SW480 (cell line): ENCODE results near the gene ZXDC.

Experiments
- DNase-seq: peaks from one replicate; pipeline ENCODE4 v3.0.0-alpha.2; 2016; ENCODE audit warnings: low spot score

The ZXDC gene

GRCh38 chr3:126512026-126512425 lies 36.3 kb upstream of the ZXDC start:
- DNase-seq, result peak; percentile 82

- no peak for DNase-seq
Observed at GRCh38 chr3:126511291-126511690, 35.6 kb upstream of the ZXDC start.

GRCh38 chr3:126510308-126510910 lies 34.7 kb upstream of the ZXDC start:
- peak; percentile 67 for DNase-seq

- DNase-seq, result peak; percentile 71
Observed at GRCh38 chr3:126509597-126510307, 34.1 kb upstream of the ZXDC start.

- DNase-seq, result peak; percentile 93
Observed at GRCh38 chr3:126508564-126508964, 32.9 kb upstream of the ZXDC start.

- no peak for DNase-seq
Observed at GRCh38 chr3:126507886-126508285, 32.2 kb upstream of the ZXDC start.

GRCh38 chr3:126503701-126504100 lies 28.0 kb upstream of the ZXDC start:
- DNase-seq, result no peak

GRCh38 chr3:126502656-126503055 lies 27.0 kb upstream of the ZXDC start:
- DNase-seq, result no peak

- no peak for DNase-seq
Observed at GRCh38 chr3:126501736-126502135, 26.0 kb upstream of the ZXDC start.

GRCh38 chr3:126501054-126501453 lies 25.4 kb upstream of the ZXDC start:
- no peak for DNase-seq

- no peak for DNase-seq
Observed at GRCh38 chr3:126500016-126500415, 24.3 kb upstream of the ZXDC start.

- DNase-seq, result no peak
Observed at GRCh38 chr3:126499401-126499800, 23.7 kb upstream of the ZXDC start.

- DNase-seq, result no peak
Observed at GRCh38 chr3:126498929-126499328, 23.2 kb upstream of the ZXDC start.

GRCh38 chr3:126498461-126498860 lies 22.8 kb upstream of the ZXDC start:
- DNase-seq, result no peak

- DNase-seq, result no peak
Observed at GRCh38 chr3:126497956-126498355, 22.3 kb upstream of the ZXDC start.

GRCh38 chr3:126496894-126497850 lies 21.5 kb upstream of the ZXDC start:
- no peak for DNase-seq

- DNase-seq, result no peak
Observed at GRCh38 chr3:126495786-126496185, 20.1 kb upstream of the ZXDC start.

GRCh38 chr3:126494970-126495230 lies 19.2 kb upstream of the ZXDC start:
- DNase-seq, result no peak

GRCh38 chr3:126494204-126494969 lies 18.7 kb upstream of the ZXDC start:
- no peak for DNase-seq

GRCh38 chr3:126493739-126494138 lies 18.0 kb upstream of the ZXDC start:
- DNase-seq, result no peak

- DNase-seq, result no peak
Observed at GRCh38 chr3:126493051-126493450, 17.4 kb upstream of the ZXDC start.
